Measurements from ENCODE around the gene CTLA4. TPM values are rescaled to one million over a fixed set of nuclear protein-coding genes. Genes with fewer than 3 reads are reported as not detected.

The CTLA4 gene
- total RNA-seq, 1 donor from 2014 or later, result not detected

DNA sequence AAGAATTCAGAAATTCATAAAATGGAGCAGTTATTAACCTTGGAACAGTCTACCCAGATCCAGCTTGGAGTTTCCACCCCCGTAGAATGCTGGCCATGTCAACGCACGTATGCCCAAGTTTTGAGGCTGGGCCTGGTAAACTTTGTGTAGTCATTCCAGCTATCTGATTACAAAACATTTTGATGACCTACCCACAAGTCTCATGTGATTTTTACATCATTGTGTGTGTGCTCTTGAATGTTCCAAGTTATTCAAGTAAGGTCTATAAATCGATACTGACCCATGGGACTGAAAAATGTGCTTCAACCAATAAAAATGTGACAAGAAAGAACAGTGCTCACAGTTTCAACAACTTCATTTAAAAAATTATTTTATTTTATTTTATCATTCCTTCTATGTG, 36.5 kb downstream of the CTLA4 start:
- no peaks in the 10 kb centered on the region for H3K27me3 Mint-ChIP-seq (ENCODE audit: low read depth)
- H3K9me3 Mint-ChIP-seq (ENCODE audit: low read depth), result peaks cover 18% of the 10 kb centered on the region
- no peak overlapping the region for H3K27ac Mint-ChIP-seq (ENCODE audit: unreplicated experiment)
- peaks cover 4% of the 10 kb centered on the region for H3K36me3 Mint-ChIP-seq (ENCODE audit: low read depth)
- H3K4me3 Mint-ChIP-seq (ENCODE audit: unreplicated experiment), result no peak overlapping the region
- peaks cover 17% of the 10 kb centered on the region for H3K4me1 Mint-ChIP-seq (ENCODE audit: low read depth)
- TF ChIP-seq, protein P1, sequence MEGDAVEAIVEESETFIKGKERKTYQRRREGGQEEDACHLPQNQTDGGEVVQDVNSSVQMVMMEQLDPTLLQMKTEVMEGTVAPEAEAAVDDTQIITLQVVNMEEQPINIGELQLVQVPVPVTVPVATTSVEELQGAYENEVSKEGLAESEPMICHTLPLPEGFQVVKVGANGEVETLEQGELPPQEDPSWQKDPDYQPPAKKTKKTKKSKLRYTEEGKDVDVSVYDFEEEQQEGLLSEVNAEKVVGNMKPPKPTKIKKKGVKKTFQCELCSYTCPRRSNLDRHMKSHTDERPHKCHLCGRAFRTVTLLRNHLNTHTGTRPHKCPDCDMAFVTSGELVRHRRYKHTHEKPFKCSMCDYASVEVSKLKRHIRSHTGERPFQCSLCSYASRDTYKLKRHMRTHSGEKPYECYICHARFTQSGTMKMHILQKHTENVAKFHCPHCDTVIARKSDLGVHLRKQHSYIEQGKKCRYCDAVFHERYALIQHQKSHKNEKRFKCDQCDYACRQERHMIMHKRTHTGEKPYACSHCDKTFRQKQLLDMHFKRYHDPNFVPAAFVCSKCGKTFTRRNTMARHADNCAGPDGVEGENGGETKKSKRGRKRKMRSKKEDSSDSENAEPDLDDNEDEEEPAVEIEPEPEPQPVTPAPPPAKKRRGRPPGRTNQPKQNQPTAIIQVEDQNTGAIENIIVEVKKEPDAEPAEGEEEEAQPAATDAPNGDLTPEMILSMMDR (IDR thresholded peaks at IDR 0.05), result no peak
- DNase-seq (ENCODE audit: low spot score), result no peak

DNA sequence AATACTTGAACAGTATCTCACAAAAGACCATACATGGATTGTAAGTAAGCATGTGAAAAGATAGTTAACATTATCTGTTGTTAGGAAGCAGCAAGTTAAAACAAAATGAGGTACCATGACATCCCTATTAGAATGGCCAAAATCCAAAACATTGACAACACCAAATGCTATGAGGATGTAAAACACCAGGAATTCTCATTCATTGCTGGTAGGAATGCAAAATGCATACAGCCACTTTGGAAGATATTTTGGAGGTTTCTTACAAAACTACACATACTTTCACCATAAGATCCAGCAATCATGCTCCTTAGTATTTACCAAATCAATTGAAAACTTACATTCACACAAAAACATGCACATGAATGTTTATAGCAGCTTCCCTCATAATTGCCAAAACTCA, 38.1 kb downstream of the CTLA4 start:
- H3K4me1 Mint-ChIP-seq (ENCODE audit: low read depth), result peaks cover 17% of the 10 kb centered on the region
- H3K4me3 Mint-ChIP-seq (ENCODE audit: unreplicated experiment), result no peak overlapping the region
- H3K27me3 Mint-ChIP-seq (ENCODE audit: low read depth), result no peaks in the 10 kb centered on the region
- H3K27ac Mint-ChIP-seq (ENCODE audit: unreplicated experiment), result no peak overlapping the region
- DNase-seq (ENCODE audit: low spot score), result no peak
- H3K36me3 Mint-ChIP-seq (ENCODE audit: low read depth), result peaks cover 4% of the 10 kb centered on the region
- peaks cover 16% of the 10 kb centered on the region for H3K9me3 Mint-ChIP-seq (ENCODE audit: low read depth)
- TF ChIP-seq, protein P1 (IDR thresholded peaks at IDR 0.05), result peak; percentile 13

DNA sequence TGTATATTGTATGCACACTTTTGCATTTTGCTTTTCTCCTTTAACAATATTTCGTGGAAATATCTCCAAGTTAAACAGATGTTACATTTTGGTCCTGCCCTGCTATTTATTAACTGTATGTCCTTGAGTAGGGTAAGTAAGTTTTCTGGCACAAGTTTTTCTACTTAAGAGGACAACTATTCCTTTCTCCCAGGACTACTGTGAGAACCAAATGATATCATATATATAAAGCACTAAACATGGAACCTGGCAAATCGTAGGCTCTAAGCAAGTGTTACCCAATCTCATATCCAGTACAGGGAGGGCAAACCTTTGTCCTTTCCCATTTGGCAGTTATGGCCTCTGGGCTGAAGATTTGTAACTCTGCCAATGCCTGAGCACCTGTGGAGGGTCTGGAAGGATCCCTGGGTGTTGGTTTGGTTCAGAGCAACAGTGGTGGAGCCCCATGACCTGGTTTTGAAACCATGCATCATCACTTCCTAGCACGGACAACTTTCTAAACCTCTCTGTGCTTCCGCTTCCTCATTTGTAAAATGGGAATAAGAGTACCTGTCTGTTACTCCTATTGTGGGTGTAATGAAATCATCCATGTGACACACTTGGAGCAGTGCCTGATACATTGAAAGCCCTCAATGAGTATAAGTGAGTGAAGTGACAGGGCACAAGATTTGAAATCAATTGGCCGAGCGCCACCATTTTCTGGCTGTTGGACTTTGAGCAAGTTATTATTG, 40.7 kb downstream of the CTLA4 start:
- no peaks in the 10 kb centered on the region for H3K36me3 Mint-ChIP-seq (ENCODE audit: low read depth)
- TF ChIP-seq, protein P1 (IDR thresholded peaks at IDR 0.05), result no peak
- DNase-seq (ENCODE audit: low spot score), result no peak
- peaks cover 14% of the 10 kb centered on the region for H3K4me1 Mint-ChIP-seq (ENCODE audit: low read depth)
- no peaks in the 10 kb centered on the region for H3K27me3 Mint-ChIP-seq (ENCODE audit: low read depth)
- H3K27ac Mint-ChIP-seq (ENCODE audit: unreplicated experiment), result no peak overlapping the region
- H3K9me3 Mint-ChIP-seq (ENCODE audit: low read depth), result peaks cover 3% of the 10 kb centered on the region
- H3K4me3 Mint-ChIP-seq (ENCODE audit: unreplicated experiment), result no peak overlapping the region

DNA sequence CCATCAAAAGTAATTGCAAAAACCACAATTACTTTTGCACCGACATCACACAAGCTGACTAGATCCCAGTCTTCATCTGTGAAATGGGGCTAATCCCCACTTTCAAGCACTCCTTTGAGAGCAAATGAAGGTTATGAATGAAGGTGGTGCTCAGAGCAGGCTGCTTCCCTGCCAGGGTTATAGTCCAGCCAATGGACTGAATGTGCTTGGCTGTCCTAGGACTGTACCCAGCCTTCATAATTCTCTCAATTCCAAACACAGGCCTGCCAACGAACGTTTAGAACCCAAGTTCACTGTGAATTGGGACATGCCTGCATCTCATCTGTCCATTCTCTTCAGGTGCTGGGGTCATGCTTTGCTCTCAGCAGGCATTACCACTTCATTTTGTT, 41.2 kb downstream of the CTLA4 start:
- H3K4me3 Mint-ChIP-seq (ENCODE audit: unreplicated experiment), result no peak overlapping the region
- H3K27me3 Mint-ChIP-seq (ENCODE audit: low read depth), result peaks cover under 1% of the 10 kb centered on the region
- TF ChIP-seq, protein P1 (IDR thresholded peaks at IDR 0.05), result no peak
- H3K27ac Mint-ChIP-seq (ENCODE audit: unreplicated experiment), result no peak overlapping the region
- H3K36me3 Mint-ChIP-seq (ENCODE audit: low read depth), result no peaks in the 10 kb centered on the region
- peaks cover 14% of the 10 kb centered on the region for H3K4me1 Mint-ChIP-seq (ENCODE audit: low read depth)
- peaks cover 3% of the 10 kb centered on the region for H3K9me3 Mint-ChIP-seq (ENCODE audit: low read depth)
- no peak for DNase-seq (ENCODE audit: low spot score)

DNA sequence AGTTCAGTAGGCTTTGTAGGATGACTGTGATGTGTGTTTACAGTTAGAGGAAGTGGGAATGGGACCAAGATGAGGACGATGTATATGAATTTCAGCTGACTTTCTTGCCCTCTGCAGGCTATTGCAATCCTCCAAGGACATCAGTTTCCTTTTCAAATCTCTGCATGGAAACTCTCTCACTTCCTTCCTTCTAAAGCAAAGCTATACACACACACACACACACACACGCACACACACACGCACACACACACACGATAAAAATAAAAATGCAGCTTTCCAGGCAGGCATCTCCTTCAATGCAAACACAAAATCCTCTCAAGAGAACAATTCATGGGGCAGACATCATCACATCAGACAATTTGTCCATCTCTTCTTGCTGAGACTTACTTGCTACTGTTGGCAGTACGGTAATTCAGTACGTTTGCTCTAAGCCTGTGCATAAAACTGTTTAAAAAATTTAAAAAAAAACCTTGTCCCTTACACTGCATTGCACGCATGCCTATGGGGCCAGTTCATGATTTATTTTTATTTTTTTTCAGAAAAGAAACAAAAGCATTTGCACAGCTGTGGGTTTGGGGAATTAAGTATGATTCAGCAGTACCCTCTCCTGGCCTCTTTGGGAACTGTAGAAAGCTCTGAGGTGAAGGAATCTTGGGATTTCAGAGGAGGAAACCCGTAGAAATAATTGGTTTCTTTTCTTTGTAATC, 41.8 kb downstream of the CTLA4 start:
- peak overlapping the region; percentile 64 for H3K4me3 Mint-ChIP-seq (ENCODE audit: unreplicated experiment)
- H3K4me1 Mint-ChIP-seq (ENCODE audit: low read depth), result peaks cover 20% of the 10 kb centered on the region
- peaks cover 3% of the 10 kb centered on the region for H3K27me3 Mint-ChIP-seq (ENCODE audit: low read depth)
- peak overlapping the region; percentile 89 for H3K27ac Mint-ChIP-seq (ENCODE audit: unreplicated experiment)
- no peak for DNase-seq (ENCODE audit: low spot score)
- peaks cover 3% of the 10 kb centered on the region for H3K9me3 Mint-ChIP-seq (ENCODE audit: low read depth)
- TF ChIP-seq, protein P1 (IDR thresholded peaks at IDR 0.05), result peak; percentile 95
- H3K36me3 Mint-ChIP-seq (ENCODE audit: low read depth), result no peaks in the 10 kb centered on the region

Measured in chondrocyte (in vitro differentiated cells).